CD4-positive, alpha-beta T cell treated with Interferon alpha-2 for 1 hour (primary cell): ENCODE results near the gene CHST12.
"Not testable (repeated sequence)": the region's sequence is repeated elsewhere in the genome, so short reads cannot be mapped to it uniquely, and the experiment has no call there.

ENCODE experiments used
- DNase-seq, 2 donors: peaks; one replicate each; pipeline ENCODE4 v3.0.0-alpha.2; 2020 to 2022

Gene CHST12

DNA sequence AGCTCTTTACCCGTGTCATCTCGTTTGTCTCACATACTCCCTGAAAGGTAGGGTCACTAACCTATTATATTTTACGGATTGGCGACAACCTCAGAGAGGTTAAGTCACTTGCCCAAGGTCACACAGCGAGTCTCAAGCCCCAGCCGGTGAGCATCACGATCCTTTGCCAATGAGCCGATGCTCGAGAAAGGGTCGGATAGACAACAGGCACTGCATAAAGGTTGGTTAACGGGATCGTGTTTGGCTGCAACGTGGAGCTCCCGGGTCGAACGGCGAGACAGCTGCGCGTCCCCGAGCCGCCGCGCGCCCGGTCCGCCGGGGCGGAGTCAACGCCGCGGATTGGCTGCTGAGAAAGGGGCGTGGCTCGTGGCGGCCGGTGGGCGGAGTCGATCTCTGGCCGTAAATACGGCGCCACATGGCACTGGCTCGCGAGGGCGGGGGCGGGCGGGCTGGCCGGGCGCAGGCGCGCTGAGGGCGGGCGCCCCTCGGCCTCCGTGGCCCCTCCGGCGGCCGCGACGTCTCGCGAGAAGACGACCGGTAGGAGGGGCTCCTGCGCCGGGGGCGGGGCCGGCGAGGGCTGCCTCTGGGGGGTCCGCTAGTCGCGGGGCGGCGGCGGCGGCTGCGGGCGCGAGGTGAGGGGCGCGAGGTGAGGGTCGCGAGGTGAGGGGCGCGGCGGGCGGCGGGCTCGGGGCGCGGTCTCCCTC is at the start of gene CHST12:
TSS of gene CHST12 (plus strand) at position 598 of the 704 bp plus-strand sequence. CDS start 29,029 bp downstream, outside the sequence.
- DNase-seq = peak; percentile 95 to 97

DNA sequence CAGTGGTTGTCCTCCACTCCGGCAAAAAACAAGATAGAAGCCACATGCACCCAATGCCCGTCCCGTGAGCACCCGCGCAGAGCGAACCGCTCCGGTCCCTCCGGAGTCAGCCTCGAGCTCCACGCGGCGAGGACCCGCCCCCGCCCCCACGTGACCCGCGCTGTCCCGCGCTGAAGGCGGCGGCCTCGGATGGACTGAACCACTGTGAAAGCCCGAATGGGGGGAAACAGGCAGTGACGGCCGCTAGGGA is 49.5 kb upstream of the CHST12 start:
- peak; percentile 89 to 92 for DNase-seq

DNA sequence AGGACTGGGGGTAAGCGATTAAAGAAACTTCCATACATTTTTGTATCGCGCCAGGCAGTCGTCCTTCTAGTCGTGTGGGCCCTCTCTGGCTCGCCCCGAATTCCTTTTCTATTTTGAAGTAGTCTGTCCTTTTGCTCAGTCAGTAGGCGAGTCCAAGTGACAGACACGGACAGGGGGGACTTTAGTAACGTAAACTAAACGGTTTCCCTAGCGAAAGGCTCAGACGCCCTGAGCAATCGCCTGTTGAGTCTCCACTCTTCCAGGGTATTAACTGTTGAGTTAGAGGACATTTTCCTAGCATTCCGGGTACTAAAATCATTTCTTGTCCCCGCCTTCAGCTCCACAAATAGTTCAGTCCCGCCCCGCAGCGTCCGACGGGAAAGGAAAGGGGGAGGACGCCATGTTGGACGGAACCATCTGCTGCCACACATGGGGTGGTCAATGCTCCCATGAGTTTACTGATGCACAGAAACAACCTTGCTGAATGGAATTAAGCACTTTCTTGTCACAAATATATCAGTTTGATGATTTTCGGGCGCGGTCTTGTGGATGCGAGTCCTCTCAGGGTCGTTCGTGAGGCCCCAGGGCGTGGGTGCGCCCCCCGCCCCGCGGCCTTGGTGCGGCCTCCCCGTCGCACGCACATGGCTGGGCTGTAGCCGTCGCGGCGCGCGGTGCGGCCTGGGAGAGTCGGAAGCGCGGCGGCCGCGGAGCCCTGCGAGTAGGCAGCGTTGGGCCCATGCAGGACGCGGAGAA is 49.0 kb upstream of the CHST12 start, which contains the start of gene EIF3B:
TSS of gene EIF3B (plus strand) at position 642 of the 753 bp plus-strand sequence. CDS start at position 737, 95 bp downstream.
- DNase-seq = peak; percentile 88 to 94

DNA sequence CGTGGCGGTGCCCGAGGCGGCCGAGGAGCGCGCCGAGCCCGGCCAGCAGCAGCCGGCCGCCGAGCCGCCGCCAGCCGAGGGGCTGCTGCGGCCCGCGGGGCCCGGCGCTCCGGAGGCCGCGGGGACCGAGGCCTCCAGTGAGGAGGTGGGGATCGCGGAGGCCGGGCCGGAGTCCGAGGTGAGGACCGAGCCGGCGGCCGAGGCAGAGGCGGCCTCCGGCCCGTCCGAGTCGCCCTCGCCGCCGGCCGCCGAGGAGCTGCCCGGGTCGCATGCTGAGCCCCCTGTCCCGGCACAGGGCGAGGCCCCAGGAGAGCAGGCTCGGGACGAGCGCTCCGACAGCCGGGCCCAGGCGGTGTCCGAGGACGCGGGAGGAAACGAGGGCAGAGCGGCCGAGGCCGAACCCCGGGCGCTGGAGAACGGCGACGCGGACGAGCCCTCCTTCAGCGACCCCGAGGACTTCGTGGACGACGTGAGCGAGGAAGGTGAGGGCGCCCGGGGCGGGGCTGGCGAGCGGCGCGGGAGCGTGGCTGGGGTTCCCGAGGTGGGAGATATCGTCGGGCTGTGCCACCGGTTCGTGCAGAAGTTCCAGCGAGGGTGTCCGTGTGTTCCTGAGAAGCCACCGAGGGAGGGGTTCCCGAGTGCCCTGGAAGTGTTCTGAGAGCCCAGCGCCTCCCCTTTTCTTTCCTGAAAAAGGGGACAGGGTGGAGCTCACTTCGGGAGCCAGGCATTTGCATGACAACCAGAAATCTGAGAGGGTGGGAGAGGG is 48.3 kb upstream of the CHST12 start:
- DNase-seq = peak in 1 of 2 donors; percentile 3

DNA sequence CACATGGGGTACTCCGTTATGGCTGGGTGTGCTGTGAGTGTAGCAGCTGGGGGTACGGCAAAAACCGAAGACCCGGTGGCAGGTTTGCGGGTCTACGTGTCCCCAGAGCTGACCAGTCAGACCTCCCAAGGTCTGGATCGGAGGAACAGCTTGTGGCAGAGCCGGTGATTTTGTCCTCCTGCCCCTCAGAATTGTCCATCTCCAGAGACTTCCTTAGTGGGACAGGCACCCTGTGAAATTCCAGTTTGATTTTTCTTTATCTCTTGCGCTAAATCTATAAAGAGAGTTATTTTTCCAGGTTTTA is 47.8 kb upstream of the CHST12 start:
- DNase-seq = no peak

DNA sequence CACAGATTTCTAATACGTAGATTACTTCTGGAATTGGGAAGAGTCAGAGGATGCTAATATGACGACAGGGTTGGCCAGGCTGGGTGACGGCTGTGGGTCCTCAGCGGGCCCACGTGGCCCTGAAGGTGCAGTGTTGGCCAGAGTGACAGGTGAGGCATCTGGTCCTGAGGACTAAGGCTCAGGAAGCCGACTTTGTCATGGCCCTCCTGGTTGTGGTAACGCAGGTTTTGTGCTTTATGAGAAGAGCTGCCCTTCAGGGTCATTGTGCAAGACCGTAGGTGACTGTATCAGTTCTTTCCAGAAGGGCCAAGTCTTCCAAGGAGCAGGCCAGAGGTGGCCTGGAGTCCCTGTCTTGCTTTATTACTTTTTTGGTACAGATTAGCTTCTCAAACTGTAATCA is 46.2 kb upstream of the CHST12 start:
- DNase-seq = no peak

DNA sequence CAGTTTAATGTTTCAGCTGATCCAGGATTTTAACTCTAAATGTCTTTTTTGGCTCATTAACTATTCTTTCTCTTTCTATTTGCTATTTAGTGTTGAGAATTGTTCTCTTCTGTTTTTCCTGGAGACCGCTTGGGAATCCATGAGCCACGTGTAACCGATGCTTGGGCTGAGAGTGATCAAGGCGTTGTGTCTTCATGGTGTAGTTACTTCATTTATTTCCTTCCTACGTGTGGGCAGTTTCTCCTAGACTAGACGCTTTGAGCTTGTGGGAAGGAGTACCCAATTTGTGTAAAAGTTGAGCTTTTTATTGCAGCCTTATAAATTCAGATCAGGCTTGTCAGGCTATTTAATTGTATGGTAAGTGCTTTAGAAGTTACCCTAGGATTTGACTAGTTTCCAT is 45.8 kb upstream of the CHST12 start:
- no peak for DNase-seq

DNA sequence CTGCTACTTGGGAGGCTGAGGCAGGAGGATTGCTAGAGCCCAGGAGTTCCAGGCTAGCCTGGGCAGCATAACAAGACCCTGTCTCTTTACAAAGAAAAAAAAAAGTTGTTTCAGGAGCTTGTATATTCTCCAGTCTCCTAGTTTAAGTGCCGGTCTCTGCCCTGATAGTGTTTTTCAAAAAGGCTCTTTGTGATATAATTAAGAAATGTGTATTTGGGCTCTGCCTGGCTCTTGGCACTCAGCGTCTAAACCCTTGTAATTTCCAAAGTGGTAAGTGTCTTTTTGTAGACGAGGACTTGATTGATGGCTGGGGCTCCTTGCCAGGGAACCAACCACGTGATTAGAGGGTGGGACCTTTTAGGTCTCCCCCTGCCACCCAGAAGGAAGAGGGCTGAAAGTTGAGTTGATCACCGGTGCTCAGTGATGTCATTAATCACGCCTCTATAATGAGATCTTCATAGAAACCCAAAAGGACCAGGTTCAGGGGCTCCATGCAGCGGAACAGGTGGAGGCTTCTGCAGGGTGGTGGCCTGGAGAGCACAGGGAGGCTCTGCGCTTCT is 44.4 kb upstream of the CHST12 start:
- no peak for DNase-seq

DNA sequence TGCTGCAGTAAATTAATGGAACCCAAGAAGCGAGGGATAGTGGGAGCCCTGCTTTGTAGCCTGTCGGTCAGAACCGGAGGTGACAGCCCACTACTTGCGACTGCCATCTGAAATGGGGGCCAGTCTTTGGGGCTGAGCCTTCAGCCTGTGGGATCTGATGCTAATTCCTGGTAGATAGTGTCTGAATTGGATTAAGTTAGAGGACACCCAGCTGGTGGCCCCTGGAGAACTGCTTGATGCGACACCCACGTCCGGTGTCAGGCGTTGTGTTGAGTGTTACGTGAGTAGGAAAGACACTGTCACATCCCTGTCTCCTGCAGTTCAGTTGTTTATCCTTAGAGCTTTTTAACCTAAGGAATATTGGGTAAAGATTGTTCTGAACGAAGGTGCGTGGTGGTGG is 43.8 kb upstream of the CHST12 start:
- no peak for DNase-seq

DNA sequence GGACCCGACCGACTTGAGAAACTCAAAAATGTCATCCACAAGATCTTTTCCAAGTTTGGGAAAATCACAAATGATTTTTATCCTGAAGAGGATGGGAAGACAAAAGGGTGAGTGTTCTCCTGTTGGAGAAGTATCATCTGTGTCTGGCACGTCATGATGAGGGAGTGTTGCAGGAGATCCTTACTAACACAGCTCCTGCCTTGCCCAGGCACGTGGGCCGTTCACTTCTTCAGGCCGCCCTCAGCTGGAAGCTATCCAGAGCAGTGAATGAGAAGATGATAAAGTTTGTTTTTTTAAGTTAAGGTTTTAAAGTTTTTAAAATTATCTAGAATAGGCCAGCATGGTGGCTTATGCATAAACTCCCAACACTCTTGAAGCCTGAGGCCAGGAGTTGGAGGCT is 42.6 kb upstream of the CHST12 start:
- no peak for DNase-seq

DNA sequence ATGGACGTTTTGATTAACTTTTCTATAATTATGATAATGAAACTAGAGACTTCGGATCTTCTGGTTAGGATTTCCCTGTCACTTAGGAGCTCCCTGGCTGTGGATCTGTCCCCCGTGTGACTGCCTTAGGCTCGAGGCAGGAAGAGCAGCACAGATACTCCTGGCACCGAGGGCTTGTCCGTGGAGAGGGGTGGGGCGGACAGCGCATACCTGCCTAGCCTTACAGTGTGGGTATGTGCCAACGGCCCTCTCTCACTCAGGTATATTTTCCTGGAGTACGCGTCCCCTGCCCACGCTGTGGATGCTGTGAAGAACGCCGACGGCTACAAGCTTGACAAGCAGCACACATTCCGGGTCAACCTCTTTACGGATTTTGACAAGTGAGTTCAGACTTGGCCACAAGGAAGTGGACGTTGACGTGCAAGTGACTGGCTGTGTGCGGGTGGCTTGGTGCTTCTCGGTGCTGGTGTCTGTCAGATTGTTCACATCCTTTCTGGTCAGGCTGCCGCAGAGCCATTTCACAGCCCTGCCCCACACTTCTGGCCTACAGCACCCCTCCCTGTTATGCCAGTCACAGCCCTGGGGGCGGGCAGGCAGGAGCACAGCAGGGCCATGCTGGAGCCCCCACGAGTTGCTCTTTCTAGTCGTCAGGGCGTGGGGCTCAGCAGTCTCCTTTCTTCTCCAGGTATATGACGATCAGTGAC is 40.9 kb upstream of the CHST12 start:
- no peak for DNase-seq

DNA sequence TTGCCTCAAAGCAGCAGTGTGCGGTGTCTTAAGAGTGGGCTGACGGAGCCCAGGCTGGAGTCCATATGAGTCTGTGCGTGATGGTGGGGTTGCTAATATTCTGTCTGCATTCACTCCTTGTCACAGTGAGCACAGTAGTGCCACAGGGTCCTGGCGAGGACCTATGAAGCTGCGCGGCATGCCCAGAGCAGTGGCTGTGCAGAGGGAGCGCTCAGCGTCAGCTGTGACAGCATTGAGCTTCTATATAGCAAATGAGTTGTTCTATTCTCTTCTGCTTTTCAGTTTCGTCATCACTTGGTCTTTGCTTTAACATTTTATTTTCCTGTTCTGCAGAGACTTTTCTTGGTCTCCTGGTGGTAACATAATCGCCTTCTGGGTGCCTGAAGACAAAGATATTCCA is 34.3 kb upstream of the CHST12 start:
- DNase-seq = no peak

DNA sequence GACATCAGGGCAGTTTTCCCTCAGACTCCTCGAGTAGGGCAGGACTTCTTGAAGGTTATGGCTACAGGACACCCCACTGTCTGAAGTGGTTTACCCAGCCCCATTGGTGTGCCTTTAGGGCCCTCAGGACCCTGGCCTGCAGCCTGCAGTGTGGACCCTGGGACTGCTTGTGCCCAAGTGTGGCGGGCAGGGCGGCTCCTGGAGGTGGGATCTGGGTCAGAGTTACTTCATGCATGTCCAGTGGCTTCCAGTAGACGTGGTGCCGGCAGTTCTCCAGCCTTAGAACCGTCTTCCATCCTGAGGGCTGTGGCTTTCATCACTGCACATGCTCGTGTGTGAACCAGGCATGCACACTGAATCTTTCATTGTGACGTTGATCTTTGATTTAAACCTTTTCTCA is 32.1 kb upstream of the CHST12 start:
- no peak for DNase-seq

DNA sequence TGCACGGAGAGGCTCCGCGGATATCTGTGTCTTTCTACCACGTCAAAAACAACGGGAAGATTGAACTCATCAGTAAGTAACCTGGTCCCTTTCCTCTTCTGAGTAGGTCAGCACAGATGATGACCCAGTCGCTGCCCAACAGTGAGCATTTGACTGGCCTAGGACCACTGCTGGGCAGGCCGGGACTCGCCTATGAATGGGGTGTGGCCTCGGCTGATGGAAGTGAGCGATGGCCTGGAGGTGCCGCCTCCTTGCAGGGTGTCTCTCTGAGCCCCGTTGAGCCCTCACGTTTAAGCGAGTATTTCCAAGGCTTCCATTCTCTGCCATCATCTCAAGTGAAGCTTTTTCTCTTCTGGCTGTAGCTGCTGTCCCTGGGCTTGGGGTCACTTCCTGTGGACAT is 30.7 kb upstream of the CHST12 start:
- no peak for DNase-seq

DNA sequence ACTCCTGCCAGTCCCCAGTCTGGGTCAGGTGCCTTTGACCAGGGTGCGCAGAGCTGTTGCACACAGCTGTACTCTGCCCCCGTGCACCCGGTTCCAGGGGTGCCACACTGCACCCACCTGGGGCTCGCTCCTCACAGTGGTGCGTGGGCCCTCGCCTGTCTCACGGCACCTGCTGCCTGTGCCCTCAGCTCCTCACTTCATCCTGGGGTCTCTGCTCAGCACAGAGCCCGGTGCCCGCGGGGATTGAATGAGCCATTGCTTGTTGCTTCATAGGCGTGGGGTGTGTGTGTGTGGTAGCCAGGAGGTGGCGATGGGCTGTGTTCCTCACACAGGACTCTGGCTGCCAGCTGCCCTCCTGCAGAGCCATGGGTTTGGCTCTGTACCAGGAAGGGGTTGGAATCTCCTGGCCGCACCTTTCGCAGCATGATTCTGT is 30.3 kb upstream of the CHST12 start:
- DNase-seq = no peak

DNA sequence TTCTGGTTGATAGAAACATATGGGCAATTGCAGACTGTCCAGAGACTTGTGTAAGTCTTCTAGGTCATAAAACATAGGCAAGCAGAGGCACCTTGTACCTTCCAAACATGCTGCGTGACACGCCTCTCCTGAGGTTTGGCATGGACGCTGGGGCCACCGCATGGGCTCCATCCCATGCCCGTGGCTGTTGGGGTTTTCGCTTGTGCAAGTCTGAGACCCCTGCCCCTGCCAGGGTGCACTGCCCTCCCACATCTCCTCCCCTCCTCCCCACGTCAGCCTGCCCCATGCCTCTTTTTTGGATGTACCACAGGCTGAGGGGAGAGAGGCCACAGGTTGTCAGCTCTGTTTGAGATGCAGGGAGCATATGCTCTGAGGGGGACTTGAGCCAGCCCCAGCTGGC is 29.8 kb upstream of the CHST12 start:
- DNase-seq = no peak

DNA sequence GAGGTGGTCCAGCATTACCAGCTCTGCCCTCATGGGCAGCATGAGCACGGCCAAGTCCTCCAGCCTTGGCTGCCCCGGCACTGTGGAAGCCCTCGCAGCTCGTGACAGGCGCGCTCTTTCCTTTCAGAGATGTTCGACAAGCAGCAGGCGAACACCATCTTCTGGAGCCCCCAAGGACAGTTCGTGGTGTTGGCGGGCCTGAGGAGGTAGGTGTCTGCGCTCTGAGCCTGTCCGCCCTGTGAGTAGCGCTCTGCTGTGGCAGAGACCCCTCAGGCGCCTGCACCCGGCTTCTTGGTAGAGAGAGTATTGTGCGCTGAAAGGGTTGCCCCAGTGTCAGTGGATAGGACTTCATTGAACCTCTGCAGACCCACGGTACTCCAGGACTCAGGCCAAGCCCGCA is 29.0 kb upstream of the CHST12 start:
- DNase-seq = no peak

DNA sequence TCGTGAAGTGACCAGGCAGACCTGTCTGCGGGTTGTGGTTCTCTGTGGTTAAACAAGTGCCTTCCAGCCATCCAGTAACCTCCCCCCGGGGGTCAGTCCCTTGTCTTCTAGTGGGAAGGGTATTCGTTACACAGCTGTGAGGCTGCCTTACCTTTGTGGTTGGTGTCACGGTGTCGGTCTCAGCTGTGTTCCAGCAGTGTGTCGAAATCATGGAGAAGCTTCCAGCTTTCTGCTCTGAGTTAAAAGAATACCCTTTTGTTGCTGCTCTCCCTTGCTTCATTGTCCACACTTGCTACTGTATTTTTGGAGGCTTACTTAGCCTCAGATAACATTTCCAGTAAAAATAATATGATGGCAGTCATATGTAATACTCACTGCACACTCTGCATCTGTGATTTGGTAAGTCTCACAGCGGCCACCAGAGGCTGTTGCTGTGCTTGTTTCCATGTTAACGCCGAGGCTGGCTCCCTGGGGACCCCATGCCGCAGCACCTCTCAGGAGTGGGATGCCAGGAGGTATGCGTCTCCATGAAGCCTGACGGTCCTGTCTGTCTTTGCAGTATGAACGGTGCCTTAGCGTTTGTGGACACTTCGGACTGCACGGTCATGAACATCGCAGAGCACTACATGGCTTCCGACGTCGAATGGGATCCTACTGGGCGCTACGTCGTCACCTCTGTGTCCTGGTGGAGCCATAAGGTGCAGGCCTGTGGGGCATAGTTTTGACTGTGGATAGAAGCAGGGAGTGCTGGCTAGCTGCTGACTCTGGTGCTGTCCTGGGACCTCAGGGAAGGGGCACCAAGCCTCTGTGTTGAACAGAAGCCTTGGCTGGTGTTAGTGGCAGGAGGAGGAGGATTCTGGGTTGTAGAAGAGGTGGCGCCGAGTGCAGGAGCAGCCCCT is 28.3 kb upstream of the CHST12 start:
- no peak for DNase-seq

DNA sequence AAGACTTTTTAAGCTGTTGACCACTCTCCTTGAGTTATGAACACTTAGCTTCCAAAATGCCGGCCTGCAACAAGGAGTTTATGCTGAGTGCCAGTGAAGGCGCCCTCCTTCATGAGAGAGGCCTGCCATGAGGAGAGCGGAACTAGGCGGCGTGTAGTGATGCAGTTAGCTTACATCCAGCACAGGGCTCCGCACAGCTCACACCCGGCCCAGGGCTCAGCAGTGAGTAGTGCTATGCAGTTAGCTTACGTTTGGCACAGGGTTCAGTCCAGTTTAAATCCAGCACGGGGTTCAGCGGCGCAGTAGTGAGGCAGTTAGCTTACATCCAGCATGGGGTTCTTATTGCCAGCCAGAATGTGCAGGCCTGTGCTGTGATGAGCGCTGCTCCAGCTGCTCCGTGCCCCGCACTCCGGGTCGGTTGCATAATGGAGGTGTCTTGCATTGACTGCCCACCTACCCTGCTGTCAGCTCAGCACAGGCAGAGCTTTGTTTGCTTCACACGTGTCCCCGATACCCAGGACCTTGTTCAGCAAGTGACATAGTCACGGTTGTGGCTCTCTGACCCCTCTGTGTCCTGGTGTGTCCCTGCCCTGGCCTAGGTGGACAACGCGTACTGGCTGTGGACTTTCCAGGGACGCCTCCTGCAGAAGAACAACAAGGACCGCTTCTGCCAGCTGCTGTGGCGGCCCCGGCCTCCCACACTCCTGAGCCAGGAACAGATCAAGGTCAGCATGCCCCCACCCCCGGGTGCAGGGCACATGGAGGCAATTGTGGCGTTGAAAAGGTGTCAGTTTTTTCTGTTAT is 26.9 kb upstream of the CHST12 start:
- no peak for DNase-seq

DNA sequence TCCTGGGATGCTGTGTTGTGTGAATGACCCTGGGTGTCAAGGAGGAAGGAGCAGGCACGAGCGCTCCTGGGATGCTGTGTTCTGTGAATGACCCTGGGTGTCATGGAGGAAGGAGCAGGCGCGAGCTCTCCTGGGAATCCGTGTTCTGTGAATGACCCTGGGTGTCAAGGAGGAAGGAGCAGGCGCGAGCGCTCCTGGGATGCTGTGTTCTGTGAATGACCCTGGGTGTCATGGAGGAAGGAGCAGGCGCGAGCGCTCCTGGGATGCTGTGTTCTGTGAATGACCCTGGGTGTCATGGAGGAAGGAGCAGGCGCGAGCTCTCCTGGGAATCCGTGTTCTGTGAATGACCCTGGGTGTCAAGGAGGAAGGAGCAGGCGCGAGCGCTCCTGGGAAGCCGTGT is 25.9 kb upstream of the CHST12 start:
- DNase-seq = not testable (repeated sequence)

DNA sequence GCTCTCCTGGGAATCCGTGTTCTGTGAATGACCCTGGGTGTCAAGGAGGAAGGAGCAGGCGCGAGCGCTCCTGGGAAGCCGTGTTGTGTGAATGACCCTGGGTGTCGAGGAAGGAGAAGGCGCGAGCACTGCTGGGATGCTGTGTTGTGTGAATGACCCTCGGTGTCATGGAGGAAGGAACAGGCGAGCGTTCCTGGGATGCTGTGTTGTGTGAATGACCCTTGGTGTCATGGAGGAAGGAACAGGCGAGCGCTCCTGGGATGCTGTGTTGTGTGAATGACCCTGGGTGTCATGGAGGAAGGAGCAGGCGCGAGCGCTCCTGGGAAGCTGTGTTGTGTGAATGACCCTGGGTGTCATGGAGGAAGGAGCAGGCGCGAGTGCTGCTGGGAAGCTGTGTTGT is 25.3 kb upstream of the CHST12 start:
- not testable (repeated sequence) for DNase-seq
